A673 (cell line): ENCODE results near the gene RBFOX2. TPM values are rescaled to one million over a fixed set of nuclear protein-coding genes. Genes with fewer than 3 reads are reported as not detected.
"Not testable (repeated sequence)": the region's sequence is repeated elsewhere in the genome, so short reads cannot be mapped to it uniquely, and the experiment has no call there.

Experiments used
- BruUV-seq: library from RNA; stranded (reverse); fragments of 400-500 nt; replicated peaks from 2 replicates; lab custom pipeline; 2021; lab: Mats Ljungman, UMichigan
- CTCF ChIA-PET: fragments of 300-600 bp; sonication (Branson Sonifier 250); formaldehyde crosslinking; loops from one replicate; lab custom pipeline; 2022; ENCODE audit warnings: antibody characterized with exemption; lab: Charles Lee
- POLR2A ChIA-PET: fragments of 300-600 bp; sonication (Branson Sonifier 250); formaldehyde crosslinking; loops from one replicate; lab custom pipeline; 2022; ENCODE audit warnings: antibody characterized with exemption; ENCODE audit not compliant: low non-redundant PET; lab: Charles Lee
- DNase-seq: peaks from one replicate; pipeline ENCODE4 v3.0.0-alpha.2; 2015; ENCODE audit warnings: low spot score
- H3K27ac ChIP-seq: fragments of 200-600 bp; sonication (generic); 2 replicates; pipeline ENCODE4 v1.5.1; 2016; ENCODE audit warnings: mixed run types, low read depth, mild to moderate bottlenecking, mixed read lengths, antibody characterized with exemption, low read length; ENCODE audit not compliant: poor library complexity, severe bottlenecking
- H3K27me3 ChIP-seq: fragments of 200-600 bp; sonication (generic); replicated peaks from 2 replicates; pipeline ENCODE4 v1.6.1; 2017; ENCODE audit warnings: mixed run types, low read depth, mild to moderate bottlenecking, mixed read lengths, antibody characterized with exemption, low read length; ENCODE audit not compliant: insufficient read depth, poor library complexity
- H3K36me3 ChIP-seq: fragments of 200-600 bp; sonication (generic); 2 replicates; pipeline ENCODE4 v1.6.1; 2016; ENCODE audit warnings: mixed run types, mild to moderate bottlenecking, mixed read lengths, antibody characterized with exemption, low read length; ENCODE audit not compliant: insufficient read depth, poor library complexity, severe bottlenecking
- H3K4me1 ChIP-seq: fragments of 200-600 bp; sonication (generic); 2 replicates; pipeline ENCODE4 v1.6.1; 2017; ENCODE audit warnings: mixed run types, mild to moderate bottlenecking, mixed read lengths, antibody characterized with exemption, low read length; ENCODE audit not compliant: insufficient read depth, poor library complexity, severe bottlenecking
- H3K4me3 ChIP-seq: fragments of 200-600 bp; sonication (generic); 2 replicates; pipeline ENCODE4 v1.5.1; 2016; ENCODE audit warnings: low read depth, mixed run types, mild to moderate bottlenecking, mixed read lengths, low read length; ENCODE audit not compliant: poor library complexity, severe bottlenecking
- H3K9me3 ChIP-seq: fragments of 200-600 bp; sonication (generic); 2 replicates; pipeline ENCODE4 v1.6.1; 2016; ENCODE audit warnings: mixed run types, low read depth, mild to moderate bottlenecking, mixed read lengths, antibody characterized with exemption, low read length; ENCODE audit not compliant: poor library complexity, severe bottlenecking
- CTCF ChIP-seq: fragments of 300-800, 200-600 bp; sonication (generic); conservative IDR thresholded peaks from 2 replicates; pipeline ENCODE4 v1.5.1; 2017; ENCODE audit warnings: low read depth, mild to moderate bottlenecking, antibody characterized with exemption, low read length, moderate library complexity, mixed read lengths
- EZH2 ChIP-seq: fragments of 200-600 bp; sonication (generic); IDR thresholded peaks from 2 replicates; pipeline ENCODE4 v1.6.1; 2017; ENCODE audit warnings: borderline replicate concordance, low read depth, mild to moderate bottlenecking, mixed read lengths, antibody characterized with exemption, low read length; ENCODE audit not compliant: poor library complexity, severe bottlenecking
- intact Hi-C: fragments of 100-400 bp; cut with micrococcal nuclease; formaldehyde crosslinking; loops from one replicate; pipeline ENCODE4 v1.10.0; 2022; ENCODE audit not compliant: unreplicated experiment
- total RNA-seq: library from RNA; stranded (reverse); gene quantifications from 2 replicates; pipeline ENCODE4 v1.2.3, GENCODE V29; 2021

Gene RBFOX2
- total RNA-seq, 1 experiment from 2014 or later = 142 TPM

GRCh38 chr22:36052505-36052941, 23.9 kb upstream of the RBFOX2 start:
- no peaks in the 10 kb centered on the region for H3K9me3 ChIP-seq
- ChIA-PET CTCF (no interaction called here), POLR2A (no interaction called here)
- H3K4me3 ChIP-seq = no peak overlapping the region
- H3K27me3 ChIP-seq = no peaks in the 10 kb centered on the region
- TF ChIP-seq CTCF = no peak
- no peak for TF ChIP-seq EZH2
- intact Hi-C loops = no loop called here
- no TSS peak for BruUV-seq
- peaks cover 8% of the 10 kb centered on the region for H3K4me1 ChIP-seq
- no peak overlapping the region for H3K27ac ChIP-seq
- no peak for DNase-seq
- H3K36me3 ChIP-seq = no peaks in the 10 kb centered on the region

GRCh38 chr22:36049678-36049997, 21.0 kb upstream of the RBFOX2 start:
- Histone ChIP-seq H3K27ac (no peak overlapping the region), H3K27me3 (no peaks in the 10 kb centered on the region), H3K9me3 (no peaks in the 10 kb centered on the region), H3K4me3 (no peak overlapping the region), H3K4me1 (no peaks in the 10 kb centered on the region), H3K36me3 (no peaks in the 10 kb centered on the region)
- ChIA-PET POLR2A (no interaction called here), CTCF (no interaction called here)
- intact Hi-C loops = no loop called here
- no peak for TF ChIP-seq CTCF
- TF ChIP-seq EZH2 = no peak
- no TSS peak for BruUV-seq
- DNase-seq = no peak

- DNase-seq = no peak
- CTCF ChIA-PET = no interaction called here
- Histone ChIP-seq H3K4me1 (no peaks in the 10 kb centered on the region), H3K36me3 (no peaks in the 10 kb centered on the region), H3K27ac (no peak overlapping the region), H3K27me3 (no peaks in the 10 kb centered on the region), H3K9me3 (no peaks in the 10 kb centered on the region), H3K4me3 (no peak overlapping the region)
- POLR2A ChIA-PET = no interaction called here
- no peak for TF ChIP-seq CTCF
- TF ChIP-seq EZH2 = no peak
- intact Hi-C loops = no loop called here
- BruUV-seq = no TSS peak
Measured at GRCh38 chr22:36048911-36049677, 20.5 kb upstream of the RBFOX2 start.

GRCh38 chr22:36044517-36044916, 15.9 kb upstream of the RBFOX2 start:
- intact Hi-C loops, CTCF ChIA-PET, POLR2A ChIA-PET, H3K27ac ChIP-seq, H3K4me3 ChIP-seq, H3K9me3 ChIP-seq, BruUV-seq, H3K4me1 ChIP-seq, H3K36me3 ChIP-seq, H3K27me3 ChIP-seq, DNase-seq: not testable (repeated sequence)
